SK-N-SH treated with all-trans-retinoic acid at 6 μM for 48 hours (cell line): Measurements from ENCODE around the gene MAN1A1.

Source experiments
- BACH2 ChIP-seq: fragments of 250-450 bp; sonication (Bioruptor Pico); IDR thresholded peaks from 2 replicates; pipeline ENCODE4 v1.9.0; 2021; ENCODE audit warnings: mild to moderate bottlenecking, borderline replicate concordance
- CREB5 ChIP-seq: fragments of 250-450 bp; sonication (Bioruptor Pico); IDR thresholded peaks from 2 replicates; pipeline ENCODE4 v1.5.1; 2020; ENCODE audit warnings: low read depth, mild to moderate bottlenecking, moderate library complexity
- CSRNP3 ChIP-seq: fragments of 250-450 bp; sonication (Bioruptor Pico); IDR thresholded peaks from 2 replicates; pipeline ENCODE4 v1.5.1; 2021; ENCODE audit warnings: mild to moderate bottlenecking, moderate library complexity
- ESRRG ChIP-seq: fragments of 250-450 bp; sonication (Bioruptor Pico); IDR thresholded peaks from 2 replicates; pipeline ENCODE4 v1.6.1; 2021; ENCODE audit warnings: mild to moderate bottlenecking
- PATZ1 ChIP-seq: fragments of 250-450 bp; sonication (Bioruptor Pico); IDR thresholded peaks from 2 replicates; pipeline ENCODE4 v1.8.0; 2020; ENCODE audit warnings: mild to moderate bottlenecking, moderate library complexity, borderline replicate concordance
- POU6F1 ChIP-seq: fragments of 250-450 bp; sonication (Bioruptor Pico); IDR thresholded peaks from 2 replicates; pipeline ENCODE4 v1.8.0; 2021; ENCODE audit warnings: low read depth, mild to moderate bottlenecking, moderate library complexity, borderline replicate concordance
- PPARA ChIP-seq: fragments of 250-450 bp; sonication (Bioruptor Pico); IDR thresholded peaks from 2 replicates; pipeline ENCODE4 v1.5.0; 2020; ENCODE audit warnings: mild to moderate bottlenecking, borderline replicate concordance
- SNAI2 ChIP-seq: fragments of 250-450 bp; sonication (Bioruptor Pico); IDR thresholded peaks from 2 replicates; pipeline ENCODE4 v1.5.0; 2020; ENCODE audit warnings: mild to moderate bottlenecking, moderate library complexity
- TOX ChIP-seq: fragments of 250-450 bp; sonication (Bioruptor Pico); IDR thresholded peaks from 2 replicates; pipeline ENCODE4 v1.8.0; 2021; ENCODE audit warnings: mild to moderate bottlenecking, moderate library complexity, borderline replicate concordance
- ZC3H10 ChIP-seq: fragments of 250-450 bp; sonication (Bioruptor Pico); IDR thresholded peaks from 2 replicates; pipeline ENCODE4 v1.5.1; 2021; ENCODE audit warnings: mild to moderate bottlenecking, moderate library complexity
- ZFP3 ChIP-seq: fragments of 250-450 bp; sonication (Bioruptor Pico); IDR thresholded peaks from 2 replicates; pipeline ENCODE4 v1.5.0; 2020; ENCODE audit warnings: mild to moderate bottlenecking, moderate library complexity
- ZFP30 ChIP-seq: fragments of 450-650 bp; formaldehyde crosslinking; IDR thresholded peaks from 2 replicates; pipeline ENCODE4 v1.5.0; 2022; ENCODE audit warnings: mild to moderate bottlenecking, moderate library complexity
- ZNF565 ChIP-seq: fragments of 450-650 bp; formaldehyde crosslinking; conservative IDR thresholded peaks from 2 replicates; pipeline ENCODE4 v1.5.0; 2020; ENCODE audit warnings: low read depth, mild to moderate bottlenecking, moderate library complexity

- no peak for TF ChIP-seq CSRNP3
- TF ChIP-seq BACH2 (CRISPR knock-in tag) = no peak
- TF ChIP-seq PATZ1 (CRISPR knock-in tag) = no peak
- TF ChIP-seq ZNF565 (CRISPR knock-in tag) = no peak
- TF ChIP-seq PPARA (CRISPR knock-in tag) = no peak
- no peak for TF ChIP-seq CREB5 (CRISPR knock-in tag)
- TF ChIP-seq ZC3H10 = no peak
- no peak for TF ChIP-seq SNAI2 (CRISPR knock-in tag)
- TF ChIP-seq ZFP30 = no peak
- no peak for TF ChIP-seq ESRRG (CRISPR knock-in tag)
- TF ChIP-seq ZFP3 (CRISPR knock-in tag) = no peak
- no peak for TF ChIP-seq POU6F1 (CRISPR knock-in tag)
- no peak for TF ChIP-seq TOX
These were observed 188.1 kb downstream of the MAN1A1 start for GRCh38 chr6:119161438-119161837.
